ENCODE measurements around the gene ANKS3. TPM values are rescaled to one million over a fixed set of nuclear protein-coding genes. Genes with fewer than 3 reads are reported as not detected.

ANKS3 gene
- total RNA-seq, 4 donors from 2014 or later, result 22.9 to 35.3 (median 25.1) TPM

DNA sequence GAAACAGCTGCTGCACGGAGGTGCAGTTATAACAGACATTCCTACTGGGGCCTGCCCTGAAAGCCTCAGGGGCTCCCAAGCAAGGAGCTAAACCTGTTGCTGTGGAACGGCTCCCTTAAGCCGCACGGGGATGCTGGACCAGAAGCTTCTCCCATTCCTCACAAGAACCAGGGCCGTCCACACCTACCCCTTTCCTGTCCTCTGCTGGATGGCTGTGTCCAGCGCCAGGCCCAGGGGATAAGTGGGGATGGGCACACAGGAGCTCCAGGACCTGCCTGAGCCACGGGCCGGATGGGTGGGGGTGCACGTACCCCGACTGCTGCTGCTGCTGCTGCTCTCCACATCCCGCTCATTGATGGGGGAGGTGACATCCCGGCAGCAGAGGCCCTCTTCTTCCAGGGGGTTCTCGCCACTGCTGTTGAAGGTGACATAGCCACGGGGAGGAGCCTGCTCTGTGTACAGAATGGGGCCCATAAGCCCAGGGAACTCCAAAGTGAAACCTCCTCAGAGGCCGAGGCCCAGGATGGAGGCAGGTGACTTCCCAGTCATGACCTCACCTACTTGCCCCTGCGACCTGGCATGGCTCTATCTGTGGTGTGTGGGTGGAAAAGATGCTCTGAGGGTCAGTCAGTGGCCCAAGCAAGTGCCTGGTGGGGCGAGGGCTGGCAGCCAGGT is 32.1 kb downstream of the ANKS3 start:
- TF ChIP-seq POLR2A (IDR thresholded peaks at IDR 0.05), result no peak
- TF ChIP-seq, protein P1, sequence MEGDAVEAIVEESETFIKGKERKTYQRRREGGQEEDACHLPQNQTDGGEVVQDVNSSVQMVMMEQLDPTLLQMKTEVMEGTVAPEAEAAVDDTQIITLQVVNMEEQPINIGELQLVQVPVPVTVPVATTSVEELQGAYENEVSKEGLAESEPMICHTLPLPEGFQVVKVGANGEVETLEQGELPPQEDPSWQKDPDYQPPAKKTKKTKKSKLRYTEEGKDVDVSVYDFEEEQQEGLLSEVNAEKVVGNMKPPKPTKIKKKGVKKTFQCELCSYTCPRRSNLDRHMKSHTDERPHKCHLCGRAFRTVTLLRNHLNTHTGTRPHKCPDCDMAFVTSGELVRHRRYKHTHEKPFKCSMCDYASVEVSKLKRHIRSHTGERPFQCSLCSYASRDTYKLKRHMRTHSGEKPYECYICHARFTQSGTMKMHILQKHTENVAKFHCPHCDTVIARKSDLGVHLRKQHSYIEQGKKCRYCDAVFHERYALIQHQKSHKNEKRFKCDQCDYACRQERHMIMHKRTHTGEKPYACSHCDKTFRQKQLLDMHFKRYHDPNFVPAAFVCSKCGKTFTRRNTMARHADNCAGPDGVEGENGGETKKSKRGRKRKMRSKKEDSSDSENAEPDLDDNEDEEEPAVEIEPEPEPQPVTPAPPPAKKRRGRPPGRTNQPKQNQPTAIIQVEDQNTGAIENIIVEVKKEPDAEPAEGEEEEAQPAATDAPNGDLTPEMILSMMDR (IDR thresholded peaks at IDR 0.05), result no peak
- intact Hi-C loops (cut with DNase I), result no loop called here
- no peak for DNase-seq
- Histone ChIP-seq H3K27ac (no peak overlapping the region), H3K9me3 (no peaks in the 10 kb centered on the region), H3K4me3 (replicated peaks in 1 of 3) (no peak overlapping the region), H3K36me3 (peaks cover 29 to 31% of the 10 kb centered on the region in 2 donors), H3K4me1 (no peaks in the 10 kb centered on the region), H3K27me3 (no peaks in the 10 kb centered on the region)
- 87 to 98% methylated on average over 6 to 11 of the region's 17 CpGs for WGBS, 2 donors

DNA sequence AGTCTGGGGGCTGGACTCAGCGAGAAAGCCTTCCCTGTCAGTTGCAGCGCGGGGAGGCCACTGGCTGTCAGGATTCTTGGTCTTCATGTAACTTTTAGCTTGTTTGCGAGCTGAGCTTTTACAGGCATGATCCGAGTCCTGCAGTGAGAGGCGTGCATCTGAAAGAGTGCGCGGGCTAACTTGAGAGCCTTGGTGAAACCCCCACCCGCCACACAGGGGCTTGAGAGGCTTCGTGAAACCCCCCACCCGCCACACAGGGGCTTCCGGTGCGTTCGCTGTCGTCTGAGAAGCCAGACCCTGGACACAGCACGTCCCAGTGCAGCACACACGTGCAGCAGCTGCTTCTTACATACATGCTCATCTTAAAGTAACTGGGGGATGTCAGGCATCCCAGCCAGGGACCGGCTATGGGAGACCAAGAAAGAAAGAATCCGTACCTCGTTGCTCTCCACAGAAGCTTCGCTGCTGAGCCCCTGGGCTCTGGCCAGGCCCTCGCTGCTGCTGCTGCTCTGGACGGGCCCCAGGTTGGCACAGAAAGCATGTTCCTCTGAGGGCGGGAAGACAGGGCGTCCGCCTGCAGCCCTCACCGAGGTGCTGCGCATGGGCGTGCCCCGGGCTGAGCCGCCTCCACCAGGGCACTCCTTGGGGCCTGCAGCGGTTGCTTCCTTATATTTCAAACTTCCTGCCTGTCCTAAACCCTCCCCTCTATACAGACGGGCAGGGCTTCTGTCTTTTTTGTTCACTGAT is 32.9 kb downstream of the ANKS3 start:
- intact Hi-C loops (cut with DNase I), result no loop called here
- no peak for DNase-seq
- TF ChIP-seq, protein P1 (IDR thresholded peaks at IDR 0.05), result no peak
- TF ChIP-seq POLR2A (IDR thresholded peaks at IDR 0.05), result no peak

DNA sequence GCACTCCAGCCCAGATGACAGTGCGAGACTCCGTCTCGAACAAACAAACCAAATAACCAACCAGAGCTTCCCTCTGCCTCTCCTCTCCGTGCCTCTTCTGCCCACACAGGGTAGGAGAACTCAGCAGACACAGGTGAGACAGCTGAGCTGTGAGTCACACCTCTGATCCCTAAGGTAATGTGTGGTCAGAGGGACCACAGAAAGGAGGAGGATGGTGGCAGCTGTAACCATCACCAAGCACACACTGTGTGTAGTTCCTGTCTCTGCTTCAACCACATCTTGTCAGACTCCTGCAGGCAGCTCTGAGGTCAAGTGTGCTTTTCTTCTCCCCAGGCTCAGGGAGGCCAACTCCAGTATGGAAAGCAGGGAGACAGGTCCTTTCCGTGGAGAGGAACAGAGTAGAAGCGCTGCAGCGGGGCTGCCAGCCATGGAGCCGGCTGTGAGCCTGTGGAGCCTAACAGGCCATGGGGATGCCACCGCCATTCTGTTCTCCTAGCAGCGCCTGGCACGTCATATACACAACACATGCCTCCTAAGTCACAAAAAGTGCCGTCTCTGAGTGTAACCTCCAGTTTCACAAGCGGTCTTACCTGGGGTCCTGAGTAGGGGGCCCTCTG is 33.6 kb downstream of the ANKS3 start:
- no peaks in the 10 kb centered on the region for H3K9me3 ChIP-seq
- no peak for DNase-seq
- TF ChIP-seq POLR2A (IDR thresholded peaks at IDR 0.05), result no peak
- TF ChIP-seq, protein P1 (IDR thresholded peaks at IDR 0.05), result no peak
- no peak overlapping the region for H3K4me3 ChIP-seq (replicated peaks in 1 of 3)
- intact Hi-C loops (cut with DNase I), result no loop called here
- H3K36me3 ChIP-seq, result peaks cover 39 to 42% of the 10 kb centered on the region in 2 donors
- no peak overlapping the region for H3K27ac ChIP-seq
- H3K27me3 ChIP-seq, result no peaks in the 10 kb centered on the region
- H3K4me1 ChIP-seq, result peaks cover 0 to under 1% of the 10 kb centered on the region in 2 donors
- 92 to 94% methylated on average over 12 to 13 of the region's 13 CpGs for WGBS, 2 donors

More for the DNA sequence above, 32.9 kb downstream of the ANKS3 start:
- WGBS, 2 donors, result 87 to 89% methylated on average over 19 to 32 of the region's 33 CpGs
- Histone ChIP-seq H3K9me3 (no peaks in the 10 kb centered on the region), H3K4me3 (replicated peaks in 1 of 3) (no peak overlapping the region), H3K27me3 (no peaks in the 10 kb centered on the region), H3K36me3 (peaks cover 32 to 35% of the 10 kb centered on the region in 2 donors), H3K27ac (no peak overlapping the region), H3K4me1 (no peaks in the 10 kb centered on the region)

DNA sequence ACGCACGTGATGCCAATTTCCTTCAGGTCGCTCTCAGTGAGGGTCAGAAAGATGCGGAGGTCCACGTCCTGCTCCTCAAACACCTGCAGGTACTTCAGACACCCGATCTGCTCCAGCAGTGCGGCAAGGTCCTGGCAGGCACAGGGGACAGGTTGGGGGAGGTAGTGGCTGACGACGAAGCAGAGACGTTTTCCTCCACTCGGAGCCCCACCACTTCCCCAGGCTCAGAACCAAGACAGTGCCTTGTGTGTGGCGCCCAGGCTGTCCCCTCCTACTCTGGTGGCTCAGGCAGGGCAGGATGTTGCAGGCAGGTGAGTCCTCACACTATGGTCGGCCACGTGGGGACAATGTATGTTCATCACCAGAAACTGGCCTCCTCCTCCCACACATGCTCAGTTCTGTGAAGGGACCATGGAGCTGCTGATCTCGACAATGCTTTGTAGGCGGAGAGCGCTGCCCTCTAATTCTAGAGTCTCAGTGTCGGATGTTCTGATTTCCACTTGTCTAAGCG is 35.0 kb downstream of the ANKS3 start:
- H3K9me3 ChIP-seq, result no peaks in the 10 kb centered on the region
- TF ChIP-seq POLR2A (IDR thresholded peaks at IDR 0.05), result no peak
- TF ChIP-seq, protein P1 (IDR thresholded peaks at IDR 0.05), result no peak
- H3K36me3 ChIP-seq, result peaks cover 43 to 44% of the 10 kb centered on the region in 2 donors
- DNase-seq, result no peak
- no peak overlapping the region for H3K27ac ChIP-seq
- H3K4me1 ChIP-seq, result peaks cover 7 to 13% of the 10 kb centered on the region in 2 donors
- H3K4me3 ChIP-seq (replicated peaks in 1 of 3), result no peak overlapping the region
- H3K27me3 ChIP-seq, result no peaks in the 10 kb centered on the region
- 89 to 91% methylated on average over 16 to 18 of the region's 19 CpGs for WGBS, 2 donors
- intact Hi-C loops (cut with DNase I), result loop anchor here (5.0 kb wide), 2 partner anchors 33 to 82 kb away; partner anchors contain the start of genes ANKS3 and DNAAF8

Measured in thyroid gland (tissue), 4 donors.